ENCODE measurements around the gene LRRK1. TPM values are rescaled to one million over a fixed set of nuclear protein-coding genes. Genes with fewer than 3 reads are reported as not detected.

LRRK1 gene
- total RNA-seq, 4 donors from 2014 or later: 52.7 to 107 (median 82.7) TPM

- in situ Hi-C loops (cut with MboI; ENCODE audit: low pct_ligation_motif_present in 1 of 4, low pct_unique_long_range_greater_than_20kb in 1 of 4, low sequenced_read_pairs in 3 of 4): loop anchor here (5.0 to 25.0 kb wide), 5 partner anchors 73 to 375 kb away; partner anchors contain the start of gene LRRK1 (in 2 of the 4)
- WGBS, 2 donors (ENCODE audit: low coverage in 1 of 2): 93% methylated on average over 5 of the region's 5 CpGs; no CpG with 5 or more reads in 1 of the 2 donors
- H3K9me3 ChIP-seq: no peaks in the 10 kb centered on the region
- TF ChIP-seq CTCF (IDR thresholded peaks at IDR 0.05) (no peak), EP300 (IDR thresholded peaks at IDR 0.05; ENCODE audit: low read depth) (no peak), POLR2A (IDR thresholded peaks at IDR 0.05) (no peak), POLR2AphosphoS5 (IDR thresholded peaks at IDR 0.05) (no peak)
- DNase-seq: no peak
- intact Hi-C loops (cut with DNase I; ENCODE audit: low total_unique reads): no loop called here
- H3K4me3 ChIP-seq: no peak overlapping the region
- no peaks in the 10 kb centered on the region for H3K36me3 ChIP-seq
- no peaks in the 10 kb centered on the region for H3K27me3 ChIP-seq
- H3K27ac ChIP-seq: no peak overlapping the region
- H3K4me1 ChIP-seq: peaks cover 0 to 23% (median 2%) of the 10 kb centered on the region in 4 donors
These were observed 81.1 kb downstream of the LRRK1 start for GRCh38 chr15:101000271-101000681.

GRCh38 chr15:101001056-101001455 is 81.9 kb downstream of the LRRK1 start:
- Histone ChIP-seq H3K4me1 (peaks cover 0 to 20% (median 2%) of the 10 kb centered on the region in 4 donors), H3K9me3 (no peaks in the 10 kb centered on the region), H3K4me3 (no peak overlapping the region), H3K27me3 (no peaks in the 10 kb centered on the region), H3K27ac (no peak overlapping the region), H3K36me3 (no peaks in the 10 kb centered on the region)
- intact Hi-C loops (cut with DNase I; ENCODE audit: low total_unique reads) (no loop called here), in situ Hi-C loops (cut with MboI; ENCODE audit: low pct_ligation_motif_present in 1 of 4, low pct_unique_long_range_greater_than_20kb in 1 of 4, low sequenced_read_pairs in 3 of 4) (loop anchor here (5.0 to 25.0 kb wide), 5 partner anchors 74 to 376 kb away; partner anchors contain the start of gene LRRK1 (in 2 of the 4))
- TF ChIP-seq POLR2AphosphoS5 (IDR thresholded peaks at IDR 0.05) (no peak), POLR2A (IDR thresholded peaks at IDR 0.05) (no peak), EP300 (IDR thresholded peaks at IDR 0.05; ENCODE audit: low read depth) (no peak), CTCF (IDR thresholded peaks at IDR 0.05) (no peak)
- DNase-seq: peak; percentile 2
- 97% methylated on average over 6 of the region's 6 CpGs; no CpG with 5 or more reads in 1 of the 2 donors for WGBS, 2 donors (ENCODE audit: low coverage in 1 of 2)

GRCh38 chr15:101001796-101002195 is 82.6 kb downstream of the LRRK1 start:
- intact Hi-C loops (cut with DNase I; ENCODE audit: low total_unique reads) (no loop called here), in situ Hi-C loops (cut with MboI; ENCODE audit: low pct_ligation_motif_present in 1 of 4, low pct_unique_long_range_greater_than_20kb in 1 of 4, low sequenced_read_pairs in 3 of 4) (loop anchor here (5.0 to 25.0 kb wide), 5 partner anchors 74 to 377 kb away; partner anchors contain the start of gene LRRK1 (in 2 of the 4))
- H3K9me3 ChIP-seq: no peaks in the 10 kb centered on the region
- TF ChIP-seq POLR2AphosphoS5 (IDR thresholded peaks at IDR 0.05) (no peak), CTCF (IDR thresholded peaks at IDR 0.05) (no peak), POLR2A (IDR thresholded peaks at IDR 0.05) (no peak), EP300 (IDR thresholded peaks at IDR 0.05; ENCODE audit: low read depth) (no peak)
- H3K36me3 ChIP-seq: no peaks in the 10 kb centered on the region
- peaks cover 0 to 22% (median 3%) of the 10 kb centered on the region in 4 donors for H3K4me1 ChIP-seq
- no peak overlapping the region for H3K4me3 ChIP-seq
- H3K27ac ChIP-seq: peak overlapping the region in 1 of 4 donors; percentile 5
- H3K27me3 ChIP-seq: no peaks in the 10 kb centered on the region
- 93% methylated on average over 5 of the region's 5 CpGs; no CpG with 5 or more reads in 1 of the 2 donors for WGBS, 2 donors (ENCODE audit: low coverage in 1 of 2)
- DNase-seq: peak; percentile 4

- in situ Hi-C loops (cut with MboI; ENCODE audit: low pct_ligation_motif_present in 1 of 4, low pct_unique_long_range_greater_than_20kb in 1 of 4, low sequenced_read_pairs in 3 of 4) (loop anchor here (5.0 to 25.0 kb wide), 5 partner anchors 76 to 378 kb away; partner anchors contain the start of gene LRRK1 (in 2 of the 4)), intact Hi-C loops (cut with DNase I; ENCODE audit: low total_unique reads) (no loop called here)
- Histone ChIP-seq H3K4me3 (no peak overlapping the region), H3K27me3 (no peaks in the 10 kb centered on the region), H3K4me1 (peaks cover 8 to 35% (median 12%) of the 10 kb centered on the region in 4 donors), H3K36me3 (no peaks in the 10 kb centered on the region), H3K9me3 (no peaks in the 10 kb centered on the region), H3K27ac (no peak overlapping the region)
- TF ChIP-seq EP300 (IDR thresholded peaks at IDR 0.05; ENCODE audit: low read depth) (no peak), CTCF (IDR thresholded peaks at IDR 0.05) (no peak), POLR2A (IDR thresholded peaks at IDR 0.05) (no peak), POLR2AphosphoS5 (IDR thresholded peaks at IDR 0.05) (no peak)
- DNase-seq: peak; percentile 3
- WGBS, 2 donors (ENCODE audit: low coverage in 1 of 2): 60 to 69% methylated on average over 1 of the region's 1 CpG
These were observed 83.9 kb downstream of the LRRK1 start for GRCh38 chr15:101003081-101003480.

All from transverse colon (tissue), 4 donors.